GM13977 (cell line): ENCODE data around the gene SPIN1.

Experiments used
- DNase-seq: peaks from one replicate; pipeline ENCODE4 v3.0.0; 2012; ENCODE audit warnings: low spot score
- in situ Hi-C: fragments of 300-500 bp; cut with MboI; formaldehyde crosslinking; loops from one replicate; pipeline ENCODE4 v1.12.0; 2022; ENCODE audit warnings: low sequenced_read_pairs, low pct_unique_long_range_greater_than_20kb, mixed read lengths, inconsistent platforms; ENCODE audit not compliant: unreplicated experiment
- TF ChIP-seq, protein P1 (sequence below): IDR thresholded peaks from 2 replicates; pipeline ENCODE4 v1.5.1; 2012; ENCODE audit warnings: mild to moderate bottlenecking, control low read depth; ENCODE audit not compliant: insufficient read depth; ENCODE audit errors: extremely low read depth, missing control alignments

SPIN1 gene

DNA sequence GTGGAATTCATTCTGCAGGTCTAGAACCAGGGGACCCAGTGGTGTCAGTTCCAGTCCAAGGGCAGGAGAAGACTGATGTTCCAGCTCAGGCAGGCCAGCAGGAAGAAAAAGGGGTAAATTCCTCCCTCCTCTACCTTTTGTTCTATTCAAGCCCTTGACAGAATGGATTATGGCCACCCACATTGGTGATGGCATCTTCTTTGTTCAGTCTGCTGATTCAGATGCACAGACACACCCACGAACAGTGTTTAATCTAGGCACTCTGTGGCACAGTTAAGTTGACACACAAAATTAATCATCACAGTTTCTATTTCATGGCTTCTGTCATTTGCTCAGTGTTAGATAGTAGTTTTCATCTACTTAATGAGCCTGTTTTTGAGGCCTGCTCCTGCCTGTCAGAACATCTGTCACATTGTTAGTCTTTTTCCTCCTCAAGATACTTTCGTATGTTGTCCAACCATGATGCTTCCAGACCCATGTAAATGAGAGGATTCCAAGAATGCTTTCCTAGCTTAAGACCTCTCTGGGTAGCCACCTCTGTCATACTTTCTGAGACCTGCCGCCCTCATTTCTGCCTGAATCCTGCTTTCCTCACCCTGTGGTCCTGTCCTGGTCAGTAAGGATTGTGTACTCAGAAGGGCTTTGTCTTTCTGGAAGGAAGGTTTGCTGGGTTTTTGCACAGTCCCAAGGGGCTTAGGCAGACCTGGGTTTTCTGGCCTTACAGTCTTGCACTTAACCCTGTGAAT, 72.5 kb downstream of the SPIN1 start:
- no peak for DNase-seq
- in situ Hi-C loops = no loop called here
- TF ChIP-seq, protein P1, sequence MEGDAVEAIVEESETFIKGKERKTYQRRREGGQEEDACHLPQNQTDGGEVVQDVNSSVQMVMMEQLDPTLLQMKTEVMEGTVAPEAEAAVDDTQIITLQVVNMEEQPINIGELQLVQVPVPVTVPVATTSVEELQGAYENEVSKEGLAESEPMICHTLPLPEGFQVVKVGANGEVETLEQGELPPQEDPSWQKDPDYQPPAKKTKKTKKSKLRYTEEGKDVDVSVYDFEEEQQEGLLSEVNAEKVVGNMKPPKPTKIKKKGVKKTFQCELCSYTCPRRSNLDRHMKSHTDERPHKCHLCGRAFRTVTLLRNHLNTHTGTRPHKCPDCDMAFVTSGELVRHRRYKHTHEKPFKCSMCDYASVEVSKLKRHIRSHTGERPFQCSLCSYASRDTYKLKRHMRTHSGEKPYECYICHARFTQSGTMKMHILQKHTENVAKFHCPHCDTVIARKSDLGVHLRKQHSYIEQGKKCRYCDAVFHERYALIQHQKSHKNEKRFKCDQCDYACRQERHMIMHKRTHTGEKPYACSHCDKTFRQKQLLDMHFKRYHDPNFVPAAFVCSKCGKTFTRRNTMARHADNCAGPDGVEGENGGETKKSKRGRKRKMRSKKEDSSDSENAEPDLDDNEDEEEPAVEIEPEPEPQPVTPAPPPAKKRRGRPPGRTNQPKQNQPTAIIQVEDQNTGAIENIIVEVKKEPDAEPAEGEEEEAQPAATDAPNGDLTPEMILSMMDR = no peak

DNA sequence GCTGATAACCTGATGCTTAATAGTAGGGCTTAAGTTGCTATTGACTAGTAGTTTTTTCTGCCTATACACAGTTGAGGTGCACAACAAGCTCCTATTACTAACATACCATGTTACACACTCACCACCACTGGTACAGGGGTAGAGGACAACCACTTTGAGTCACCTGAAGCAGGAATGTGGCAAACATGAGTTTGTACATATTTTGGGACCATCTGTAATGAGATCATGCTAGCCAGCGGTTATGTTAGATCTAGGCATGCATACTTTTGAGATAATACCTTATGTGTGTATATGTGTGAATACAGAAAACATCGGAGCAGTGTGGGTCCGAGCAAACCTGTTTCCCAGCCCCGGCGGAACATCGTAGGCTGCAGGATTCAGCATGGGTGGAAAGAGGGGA, 73.9 kb downstream of the SPIN1 start:
- no peak for DNase-seq
- TF ChIP-seq, protein P1 = no peak
- in situ Hi-C loops = no loop called here

DNA sequence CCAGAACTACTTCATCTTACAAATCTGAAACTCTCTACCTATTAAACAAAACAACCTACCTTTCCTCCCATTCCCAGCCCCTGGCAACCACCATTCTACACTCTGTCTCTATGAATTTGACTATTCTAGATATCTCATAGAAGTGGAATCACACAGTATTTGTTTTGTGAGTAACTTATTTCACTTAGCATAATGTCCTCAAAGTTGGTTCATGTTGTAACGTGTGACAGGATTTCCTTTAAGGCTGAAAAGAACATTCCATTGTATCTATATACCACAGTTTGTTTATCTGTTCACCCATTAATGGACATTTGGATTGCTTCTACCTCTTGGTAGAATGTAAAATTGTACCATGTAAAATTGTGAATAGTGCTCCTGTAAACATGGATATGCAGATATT, 76.6 kb downstream of the SPIN1 start:
- TF ChIP-seq, protein P1 = no peak
- DNase-seq = no peak
- in situ Hi-C loops = no loop called here

DNA sequence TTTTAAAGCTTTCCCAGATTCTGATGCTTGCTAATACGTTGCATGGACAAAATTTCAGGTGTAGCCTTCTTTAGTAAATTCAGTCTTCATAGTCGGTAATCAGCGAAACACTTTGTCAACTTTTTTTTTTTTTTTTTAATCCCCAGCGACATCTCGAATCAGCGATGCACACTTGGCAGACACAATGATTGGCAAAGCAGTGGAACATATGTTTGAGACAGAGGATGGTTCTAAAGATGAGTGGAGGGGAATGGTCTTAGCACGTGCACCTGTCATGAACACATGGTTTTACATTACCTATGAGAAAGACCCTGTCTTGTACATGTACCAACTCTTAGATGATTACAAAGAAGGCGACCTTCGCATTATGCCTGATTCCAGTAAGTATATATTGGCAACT, 80.0 kb downstream of the SPIN1 start:
- in situ Hi-C loops = no loop called here
- TF ChIP-seq, protein P1 = no peak
- DNase-seq = no peak

DNA sequence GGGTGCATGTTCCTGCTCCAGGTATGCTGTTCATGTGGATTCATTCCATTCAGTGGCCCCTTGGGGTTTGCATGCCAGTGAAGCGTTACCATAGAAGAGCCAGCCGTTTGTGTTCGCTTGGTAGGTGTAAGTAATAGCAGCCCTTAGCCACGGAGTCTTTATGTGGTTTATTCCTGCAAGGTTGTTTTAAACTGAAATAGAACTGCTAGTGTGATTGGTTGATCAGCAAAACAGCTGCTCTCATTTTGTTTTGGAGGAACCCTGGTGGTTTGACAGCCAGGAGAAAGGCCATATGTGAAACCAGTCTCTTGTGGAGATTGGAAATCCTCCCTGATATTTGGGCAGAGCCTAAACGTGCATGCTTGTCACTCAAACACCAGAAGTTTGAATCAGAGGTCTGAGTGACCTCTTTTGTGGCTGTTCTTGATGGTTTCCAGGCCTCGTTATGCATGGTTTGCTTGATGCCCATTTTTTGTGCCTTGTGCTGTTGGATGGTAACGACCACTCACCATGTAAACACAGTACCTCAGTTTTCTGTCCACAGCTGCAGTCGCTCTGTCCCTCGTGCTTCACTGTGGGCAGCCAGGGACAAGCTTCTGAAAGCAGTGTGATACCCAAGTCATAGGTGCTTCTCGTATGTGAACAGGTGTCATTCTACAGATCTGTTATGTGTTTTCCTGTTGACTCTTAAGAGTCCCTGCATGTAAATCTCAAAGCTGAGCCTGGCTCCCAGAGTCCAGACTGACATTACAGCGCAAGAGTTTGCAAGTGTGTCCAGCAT, 88.4 kb downstream of the SPIN1 start:
- in situ Hi-C loops = no loop called here
- DNase-seq = no peak
- TF ChIP-seq, protein P1 = no peak

DNA sequence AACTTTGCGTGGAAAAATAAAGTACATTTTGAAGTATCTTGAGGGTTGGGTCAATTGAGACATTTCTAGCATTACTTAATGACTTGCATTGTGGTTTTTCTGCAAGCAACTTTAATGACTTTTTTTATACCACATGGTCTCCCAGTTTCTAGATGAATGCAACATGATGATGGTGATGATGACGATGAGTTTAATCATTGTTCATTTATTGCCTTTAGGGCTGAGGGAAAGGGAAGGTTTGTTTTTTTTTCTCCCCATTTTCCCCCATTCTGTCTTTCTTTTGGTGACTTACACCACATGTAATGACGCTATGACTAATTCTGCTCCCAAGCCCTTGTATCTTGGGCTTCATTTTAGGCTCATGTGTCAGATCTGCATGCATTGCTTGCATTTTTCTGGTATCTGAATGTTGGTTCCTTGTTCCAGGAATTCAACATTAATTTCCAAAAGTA, 89.1 kb downstream of the SPIN1 start:
- TF ChIP-seq, protein P1 = no peak

More for the DNA sequence above, 89.1 kb downstream of the SPIN1 start:
- DNase-seq = no peak
- in situ Hi-C loops = no loop called here
